Peyer's patch (tissue), 4 donors: ENCODE measurements around the gene UVSSA.

ENCODE experiments used
- CTCF ChIP-seq, 6 experiments: fragments of 450-650 bp in 4 of 6; fragments of 200-600 bp in 2 of 6; sonication (generic) in 1 of 6; IDR thresholded peaks; one replicate each; pipeline ENCODE4 v1.5.1; 2017 to 2019; ENCODE audit warnings: antibody characterized with exemption in 6 of 6, mild to moderate bottlenecking in 3 of 6, moderate library complexity in 1 of 6
- POLR2A ChIP-seq, 2 donors: fragments of 450-650 bp; IDR thresholded peaks; one replicate each; pipeline ENCODE4 v1.5.1; 2017; ENCODE audit warnings: antibody characterized with exemption in 2 of 2, mild to moderate bottlenecking in 2 of 2, moderate library complexity in 2 of 2

DNA sequence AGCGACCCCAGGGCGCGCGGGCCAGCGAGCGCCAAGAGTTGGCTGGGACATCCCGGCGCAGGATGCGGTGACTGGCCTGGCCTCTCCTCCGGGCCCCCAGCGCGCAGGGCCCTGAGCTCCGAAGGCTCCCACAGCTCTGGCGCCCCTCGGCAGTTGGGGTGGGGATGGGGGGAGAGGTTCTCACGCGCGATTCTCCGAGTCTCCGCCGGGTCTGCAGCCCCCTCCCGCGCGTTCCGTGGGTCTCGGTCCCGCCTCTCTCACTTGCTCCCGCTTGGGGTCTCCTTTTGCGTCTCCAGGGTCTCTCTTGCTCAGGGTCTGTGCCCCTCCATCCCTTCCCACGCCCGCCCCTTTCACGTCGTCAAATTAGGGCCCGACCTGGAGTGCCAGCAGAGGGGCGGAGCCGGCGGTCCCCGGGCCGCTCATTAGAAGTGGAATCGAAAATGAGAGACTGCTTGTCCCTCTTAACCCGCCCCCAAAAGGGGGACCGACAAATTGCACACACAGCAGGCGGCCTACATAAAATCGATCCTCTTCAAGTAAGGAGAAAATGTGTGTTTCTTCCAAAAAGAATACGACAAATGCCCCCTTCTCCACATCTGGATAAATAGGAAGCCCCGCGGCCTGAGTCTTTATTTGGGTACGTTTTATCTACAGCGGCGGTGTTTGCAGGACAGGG lies 60.1 kb downstream of the UVSSA start:
- no peak for TF ChIP-seq CTCF (IDR thresholded peaks at IDR 0.05)
- TF ChIP-seq POLR2A (IDR thresholded peaks at IDR 0.05) = no peak
